Measurements from ENCODE around the gene EPB41L4A.
"Not testable (repeated sequence)": the region's sequence is repeated elsewhere in the genome, so short reads cannot be mapped to it uniquely, and the experiment has no call there.

The EPB41L4A gene

DNA sequence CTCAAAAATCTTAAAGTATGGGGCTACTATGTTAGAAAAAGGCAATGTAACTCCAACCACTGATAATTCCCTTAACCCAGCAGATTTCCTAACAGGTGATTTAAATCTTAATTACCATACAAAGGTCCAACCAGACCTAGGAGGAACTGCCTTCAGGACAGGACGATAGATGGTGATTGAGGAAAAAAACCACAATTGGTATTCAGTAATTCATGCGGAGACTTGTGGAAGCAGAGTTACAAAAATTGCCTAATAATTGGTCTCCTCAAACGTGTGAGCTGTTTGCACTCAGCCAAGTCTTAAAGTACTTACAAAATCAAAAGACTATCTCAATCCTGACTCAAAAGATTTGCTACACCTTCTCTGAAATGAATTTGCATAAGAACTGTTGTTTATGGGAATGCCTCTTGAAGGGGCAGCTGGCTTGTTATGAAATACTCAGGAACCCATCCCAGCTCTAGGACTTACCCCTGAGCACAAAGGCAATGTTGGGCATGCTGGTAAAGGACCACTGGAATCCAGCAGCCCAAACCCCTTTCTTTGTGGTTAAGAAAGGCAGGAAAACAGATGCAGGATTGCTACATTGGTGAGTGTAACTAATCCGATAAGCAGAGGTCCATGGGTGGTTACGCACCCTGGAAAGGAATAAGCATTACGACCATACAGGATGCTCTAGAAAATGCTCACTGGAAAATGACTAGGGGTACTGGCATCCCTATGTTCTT is 26.7 kb upstream of the EPB41L4A start:
- H3K4me3 ChIP-seq (ENCODE audit: low read length, poor library complexity, severe bottlenecking): no peak overlapping the region
- no peak overlapping the region for H3K9ac ChIP-seq (ENCODE audit: low read depth, low read length, poor library complexity, severe bottlenecking)
- no peak overlapping the region for H2AFZ ChIP-seq (ENCODE audit: low read length)
- no peaks in the 10 kb centered on the region for H3K36me3 ChIP-seq (ENCODE audit: insufficient read depth, low read length)
- no peaks in the 10 kb centered on the region for H3K9me2 ChIP-seq (replicated peaks; ENCODE audit: low read depth, low read length)
- H3K9me3 ChIP-seq (ENCODE audit: insufficient read depth, low read depth, low read length): no peaks in the 10 kb centered on the region
- TF ChIP-seq, protein P1, sequence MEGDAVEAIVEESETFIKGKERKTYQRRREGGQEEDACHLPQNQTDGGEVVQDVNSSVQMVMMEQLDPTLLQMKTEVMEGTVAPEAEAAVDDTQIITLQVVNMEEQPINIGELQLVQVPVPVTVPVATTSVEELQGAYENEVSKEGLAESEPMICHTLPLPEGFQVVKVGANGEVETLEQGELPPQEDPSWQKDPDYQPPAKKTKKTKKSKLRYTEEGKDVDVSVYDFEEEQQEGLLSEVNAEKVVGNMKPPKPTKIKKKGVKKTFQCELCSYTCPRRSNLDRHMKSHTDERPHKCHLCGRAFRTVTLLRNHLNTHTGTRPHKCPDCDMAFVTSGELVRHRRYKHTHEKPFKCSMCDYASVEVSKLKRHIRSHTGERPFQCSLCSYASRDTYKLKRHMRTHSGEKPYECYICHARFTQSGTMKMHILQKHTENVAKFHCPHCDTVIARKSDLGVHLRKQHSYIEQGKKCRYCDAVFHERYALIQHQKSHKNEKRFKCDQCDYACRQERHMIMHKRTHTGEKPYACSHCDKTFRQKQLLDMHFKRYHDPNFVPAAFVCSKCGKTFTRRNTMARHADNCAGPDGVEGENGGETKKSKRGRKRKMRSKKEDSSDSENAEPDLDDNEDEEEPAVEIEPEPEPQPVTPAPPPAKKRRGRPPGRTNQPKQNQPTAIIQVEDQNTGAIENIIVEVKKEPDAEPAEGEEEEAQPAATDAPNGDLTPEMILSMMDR (conservative IDR thresholded peaks at IDR 0.05; ENCODE audit: low read length): no peak
- TF ChIP-seq EZH2phosphoT487 (IDR thresholded peaks at IDR 0.05; ENCODE audit: borderline replicate concordance): no peak
- no peaks in the 10 kb centered on the region for H3K27me3 ChIP-seq (ENCODE audit: insufficient read depth, low read length, poor library complexity, severe bottlenecking)
- no peak overlapping the region for H3K4me2 ChIP-seq (ENCODE audit: low read depth, low read length, poor library complexity, severe bottlenecking)
- H3F3A ChIP-seq (ENCODE audit: low read depth): no peaks in the 10 kb centered on the region
- H3K79me2 ChIP-seq (ENCODE audit: insufficient read depth, low read length): no peaks in the 10 kb centered on the region
- no peaks in the 10 kb centered on the region for H3K4me1 ChIP-seq (ENCODE audit: insufficient read depth, low read length, poor library complexity, severe bottlenecking)
- H4K20me1 ChIP-seq (ENCODE audit: insufficient read depth, low read length, poor library complexity, severe bottlenecking): no peaks in the 10 kb centered on the region

DNA sequence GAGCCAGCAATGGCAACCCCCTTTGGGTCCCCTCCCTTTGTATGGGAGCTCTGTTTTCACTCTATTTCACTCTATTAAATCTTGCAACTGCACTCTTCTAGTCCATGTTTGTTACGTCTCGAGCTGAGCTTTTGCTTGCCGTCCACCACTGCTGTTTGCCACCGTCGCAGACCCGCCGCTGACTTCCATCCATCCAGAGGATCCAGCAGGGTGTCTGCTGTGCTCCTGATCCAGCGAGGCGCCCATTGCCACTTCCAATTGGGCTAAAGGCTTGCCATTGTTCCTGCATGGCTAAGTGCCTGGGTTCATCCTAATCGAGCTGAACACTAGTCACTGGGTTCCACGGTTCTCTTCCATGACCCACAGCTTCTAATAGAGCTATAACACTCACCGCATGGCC is 24.9 kb upstream of the EPB41L4A start:
- not testable (repeated sequence) for H3K4me1 ChIP-seq (ENCODE audit: insufficient read depth, low read length, poor library complexity, severe bottlenecking); H3K27me3 ChIP-seq (ENCODE audit: insufficient read depth, low read length, poor library complexity, severe bottlenecking); H4K20me1 ChIP-seq (ENCODE audit: insufficient read depth, low read length, poor library complexity, severe bottlenecking); H3K79me2 ChIP-seq (ENCODE audit: insufficient read depth, low read length); H3K36me3 ChIP-seq (ENCODE audit: insufficient read depth, low read length); H3K4me2 ChIP-seq (ENCODE audit: low read depth, low read length, poor library complexity, severe bottlenecking); H3K9me2 ChIP-seq (replicated peaks; ENCODE audit: low read depth, low read length); H3F3A ChIP-seq (ENCODE audit: low read depth); H3K9me3 ChIP-seq (ENCODE audit: insufficient read depth, low read depth, low read length); H3K4me3 ChIP-seq (ENCODE audit: low read length, poor library complexity, severe bottlenecking); H3K9ac ChIP-seq (ENCODE audit: low read depth, low read length, poor library complexity, severe bottlenecking); H2AFZ ChIP-seq (ENCODE audit: low read length)

DNA sequence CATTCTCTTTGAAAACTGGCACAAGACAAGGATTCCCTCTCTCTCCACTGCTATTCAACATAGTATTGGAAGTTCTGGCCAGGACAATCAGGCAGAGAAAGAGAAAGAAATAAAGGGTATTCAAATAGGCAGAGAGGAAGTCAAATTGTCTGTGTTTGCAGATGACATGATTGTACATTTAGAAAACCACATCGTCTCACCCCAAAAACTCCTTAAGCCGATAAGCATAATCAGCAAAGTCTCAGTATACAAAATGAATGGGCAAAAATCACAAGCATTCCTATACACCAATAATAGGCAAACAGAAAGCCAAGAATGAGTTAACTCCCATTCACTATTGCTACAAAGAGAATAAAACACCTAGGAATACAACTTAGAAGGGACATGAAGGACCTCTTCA is 21.0 kb upstream of the EPB41L4A start:
- Histone ChIP-seq H4K20me1 (ENCODE audit: insufficient read depth, low read length, poor library complexity, severe bottlenecking) (no peaks in the 10 kb centered on the region), H2AFZ (ENCODE audit: low read length) (no peak overlapping the region), H3K27me3 (ENCODE audit: insufficient read depth, low read length, poor library complexity, severe bottlenecking) (no peaks in the 10 kb centered on the region), H3K79me2 (ENCODE audit: insufficient read depth, low read length) (no peaks in the 10 kb centered on the region), H3K9me2 (replicated peaks; ENCODE audit: low read depth, low read length) (no peaks in the 10 kb centered on the region), H3K4me2 (ENCODE audit: low read depth, low read length, poor library complexity, severe bottlenecking) (no peak overlapping the region), H3K4me3 (ENCODE audit: low read length, poor library complexity, severe bottlenecking) (no peak overlapping the region), H3K9ac (ENCODE audit: low read depth, low read length, poor library complexity, severe bottlenecking) (no peak overlapping the region), H3F3A (ENCODE audit: low read depth) (no peaks in the 10 kb centered on the region), H3K4me1 (ENCODE audit: insufficient read depth, low read length, poor library complexity, severe bottlenecking) (peaks cover 4% of the 10 kb centered on the region), H3K36me3 (ENCODE audit: insufficient read depth, low read length) (no peaks in the 10 kb centered on the region), H3K9me3 (ENCODE audit: insufficient read depth, low read depth, low read length) (no peaks in the 10 kb centered on the region)
- no peak for TF ChIP-seq EZH2phosphoT487 (IDR thresholded peaks at IDR 0.05; ENCODE audit: borderline replicate concordance)
- TF ChIP-seq, protein P1 (conservative IDR thresholded peaks at IDR 0.05; ENCODE audit: low read length): no peak

DNA sequence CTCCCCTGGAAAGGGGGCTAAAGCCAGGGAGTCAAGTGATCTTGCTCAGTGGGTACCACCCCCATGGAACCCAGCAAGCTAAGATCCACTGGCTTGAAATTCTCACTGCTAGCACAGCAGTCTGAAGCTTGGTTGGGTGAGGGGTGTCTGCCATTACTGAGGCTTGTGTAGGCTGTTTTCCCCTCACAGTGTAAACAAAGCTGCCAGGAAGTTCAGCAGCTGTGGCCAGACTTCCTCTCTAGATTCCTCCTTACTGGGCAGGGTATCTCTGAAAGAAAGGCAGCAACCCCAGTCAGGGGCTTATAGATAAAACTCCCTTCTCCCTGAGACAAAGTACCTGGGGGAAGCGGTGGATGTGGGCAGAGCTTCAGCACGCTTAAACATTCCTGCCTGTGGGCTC is 17.1 kb upstream of the EPB41L4A start:
- H3K27me3 ChIP-seq (ENCODE audit: insufficient read depth, low read length, poor library complexity, severe bottlenecking): no peaks in the 10 kb centered on the region
- H3K4me3 ChIP-seq (ENCODE audit: low read length, poor library complexity, severe bottlenecking): no peak overlapping the region
- no peaks in the 10 kb centered on the region for H3K9me2 ChIP-seq (replicated peaks; ENCODE audit: low read depth, low read length)
- no peaks in the 10 kb centered on the region for H3K79me2 ChIP-seq (ENCODE audit: insufficient read depth, low read length)
- no peaks in the 10 kb centered on the region for H3K9me3 ChIP-seq (ENCODE audit: insufficient read depth, low read depth, low read length)
- no peak overlapping the region for H3K9ac ChIP-seq (ENCODE audit: low read depth, low read length, poor library complexity, severe bottlenecking)
- peak overlapping the region; percentile 89 for H2AFZ ChIP-seq (ENCODE audit: low read length)
- peaks cover 11% of the 10 kb centered on the region for H3K4me1 ChIP-seq (ENCODE audit: insufficient read depth, low read length, poor library complexity, severe bottlenecking)
- H4K20me1 ChIP-seq (ENCODE audit: insufficient read depth, low read length, poor library complexity, severe bottlenecking): no peaks in the 10 kb centered on the region
- H3K36me3 ChIP-seq (ENCODE audit: insufficient read depth, low read length): no peaks in the 10 kb centered on the region
- H3F3A ChIP-seq (ENCODE audit: low read depth): no peaks in the 10 kb centered on the region
- TF ChIP-seq, protein P1 (conservative IDR thresholded peaks at IDR 0.05; ENCODE audit: low read length): no peak
- no peak for TF ChIP-seq EZH2phosphoT487 (IDR thresholded peaks at IDR 0.05; ENCODE audit: borderline replicate concordance)
- H3K4me2 ChIP-seq (ENCODE audit: low read depth, low read length, poor library complexity, severe bottlenecking): peak overlapping the region; percentile 48
